Kasumi-1 (cell line): ENCODE data around the gene CTAG2.
A peak's percentile ranks its signal among the peaks of the same experiment; 100 is the strongest.
"Not testable (repeated sequence)": the region's sequence is repeated elsewhere in the genome, so short reads cannot be mapped to it uniquely, and the experiment has no call there.

Experiments used
- DNase-seq, 2 experiments: peaks; one replicate each; lab custom pipeline; 2025; lab: John Stamatoyannopoulos, UW

Gene CTAG2

DNA sequence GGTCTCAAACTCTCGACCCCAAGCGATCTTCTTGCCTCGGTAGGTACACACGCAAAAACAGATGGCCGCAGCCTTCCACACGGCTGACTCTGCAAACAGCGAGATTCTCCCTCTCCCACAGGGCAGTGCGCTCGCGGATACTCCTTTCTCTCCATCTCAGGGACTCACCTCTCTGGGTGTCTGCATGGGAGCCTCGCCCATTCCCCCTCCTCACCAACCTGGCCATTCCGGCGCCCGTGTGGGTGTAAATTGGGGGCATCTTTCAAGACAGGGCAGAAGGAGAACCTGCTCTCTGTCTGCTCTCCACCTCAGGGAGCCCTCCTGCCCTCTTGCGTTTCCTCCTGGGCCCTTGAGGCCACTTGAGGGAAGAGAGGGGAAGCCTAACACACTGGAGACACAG, 4.4 kb downstream of the CTAG2 start:
- DNase-seq = no peak

DNA sequence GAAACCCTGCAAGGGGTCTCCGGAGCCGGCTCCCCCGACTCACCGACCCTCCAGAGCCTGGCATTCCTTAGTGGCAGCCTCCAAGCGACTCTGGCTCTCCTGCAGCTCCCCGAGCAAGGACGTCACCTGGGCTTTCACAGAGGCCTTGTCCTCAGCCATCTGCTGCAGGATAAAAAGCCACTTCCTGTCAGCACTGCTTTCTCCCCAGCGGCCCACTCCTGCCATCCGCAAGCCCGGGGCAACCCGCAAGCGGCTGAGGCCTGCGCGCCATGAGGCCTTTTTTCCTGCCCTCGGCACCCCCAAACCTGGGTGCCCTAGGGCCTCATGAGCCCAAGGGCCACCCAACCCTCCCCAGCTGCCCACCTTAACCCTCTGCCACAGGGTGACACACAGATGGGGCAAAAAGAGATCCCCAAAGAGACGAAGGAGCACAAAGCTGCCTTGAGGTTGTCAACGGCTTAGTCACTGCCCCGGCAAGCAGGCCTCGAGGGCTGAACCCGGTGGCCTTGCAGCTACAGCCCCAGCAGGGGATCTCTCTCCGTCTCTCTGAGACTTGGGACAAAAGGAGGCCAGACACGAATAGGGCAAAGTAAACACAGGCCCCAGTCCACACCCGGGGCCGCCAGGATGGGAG, 7.5 kb downstream of the CTAG2 start:
- DNase-seq = not testable (repeated sequence)

DNA sequence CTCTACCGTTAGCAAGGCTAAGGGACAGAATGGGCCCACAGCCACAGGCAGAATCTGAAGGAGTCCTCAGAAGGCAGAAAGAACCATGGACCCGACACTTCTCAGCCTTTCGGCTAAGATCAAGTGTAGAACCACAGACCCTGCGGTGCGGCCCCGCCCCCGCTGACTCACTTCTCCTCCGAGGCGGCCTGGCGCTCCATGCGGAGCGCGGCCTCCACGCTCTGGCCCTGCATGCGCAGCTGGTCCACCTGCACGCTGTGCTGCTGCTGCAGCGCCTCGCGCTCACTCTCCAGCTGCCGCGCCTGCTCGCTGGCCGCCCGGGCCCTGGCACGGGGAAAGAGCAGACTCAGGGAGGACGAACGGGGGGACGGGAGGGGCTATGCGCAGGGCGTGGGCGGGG, 9.7 kb downstream of the CTAG2 start:
- not testable (repeated sequence) for DNase-seq

DNA sequence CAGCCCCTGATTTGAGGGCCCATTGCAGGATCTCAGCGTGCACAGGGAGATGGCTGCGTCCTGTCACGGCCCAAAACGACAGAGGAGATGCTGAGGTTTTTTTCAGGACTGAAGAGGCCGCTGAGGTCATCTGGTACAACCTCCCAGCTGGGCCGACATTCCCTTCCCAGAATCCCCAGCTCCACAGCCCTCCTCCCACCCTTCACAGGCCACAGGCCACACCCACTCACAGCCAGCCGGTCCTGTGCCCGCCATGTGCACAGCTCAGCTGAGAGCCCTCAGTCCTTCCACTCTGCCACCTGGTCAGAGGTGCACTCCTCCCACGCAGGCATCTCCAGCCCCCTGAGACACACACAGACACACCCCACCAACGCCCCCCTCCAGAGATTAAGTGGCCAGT, 11.6 kb downstream of the CTAG2 start:
- not testable (repeated sequence) for DNase-seq

DNA sequence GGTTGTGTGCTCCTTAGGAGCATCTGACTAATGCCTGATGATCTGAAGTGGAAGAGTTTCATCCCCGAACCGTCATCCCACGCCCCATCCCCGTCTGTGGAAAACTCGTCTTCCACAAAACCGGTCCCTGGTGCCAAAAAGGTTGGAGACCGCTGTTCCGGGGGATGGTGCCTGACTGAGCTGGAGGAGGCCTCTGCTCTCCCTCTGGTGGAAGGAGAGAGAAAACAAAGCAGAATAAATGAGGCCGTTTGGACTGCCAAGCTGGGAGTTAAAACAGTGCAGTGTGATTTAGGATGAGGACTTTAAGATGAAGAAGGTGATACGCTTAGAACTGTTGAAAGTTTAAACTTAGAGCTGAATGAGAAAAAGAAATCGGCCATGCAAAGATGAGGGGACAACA, 19.7 kb downstream of the CTAG2 start:
- DNase-seq = not testable (repeated sequence)

DNA sequence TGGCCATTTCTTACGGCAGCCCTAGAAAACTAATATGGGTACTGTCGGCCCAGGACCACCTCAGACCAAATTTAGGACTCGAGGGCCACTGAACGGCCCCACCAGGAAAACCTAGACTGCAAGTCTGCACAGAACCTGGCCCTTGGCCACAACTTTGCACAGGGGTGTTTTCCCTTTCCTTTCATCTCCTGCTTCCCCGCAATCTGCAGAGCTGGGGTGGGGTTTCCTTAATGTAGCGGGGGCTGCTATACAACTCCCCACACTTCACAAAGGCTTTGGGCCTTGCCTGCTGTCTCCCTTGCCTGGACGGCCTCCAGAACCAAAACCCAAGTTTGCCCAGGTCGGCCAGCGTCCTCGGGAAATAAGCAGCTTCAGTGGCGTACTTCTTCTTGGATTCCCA, 22.4 kb downstream of the CTAG2 start:
- DNase-seq = not testable (repeated sequence)

DNA sequence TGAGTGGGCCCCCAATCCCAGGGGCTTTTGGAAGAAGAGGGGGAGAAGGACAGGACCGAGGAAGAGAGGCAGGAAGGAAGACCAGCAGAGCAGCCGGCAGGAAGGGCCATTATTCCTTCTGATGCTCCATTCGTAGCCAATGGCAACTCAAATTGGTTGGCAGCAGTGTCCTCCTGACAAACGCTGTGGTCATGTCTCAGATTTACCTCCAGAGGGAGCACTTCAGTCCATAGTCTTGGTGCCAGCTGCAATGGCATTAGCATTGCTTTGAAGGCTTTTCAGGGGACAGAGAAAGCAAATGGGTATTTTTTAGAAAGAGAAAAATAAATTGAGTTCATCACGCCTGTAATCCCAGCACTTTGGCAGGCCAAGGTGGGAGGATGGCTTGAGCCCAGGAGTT, 24.4 kb downstream of the CTAG2 start:
- DNase-seq = not testable (repeated sequence)

DNA sequence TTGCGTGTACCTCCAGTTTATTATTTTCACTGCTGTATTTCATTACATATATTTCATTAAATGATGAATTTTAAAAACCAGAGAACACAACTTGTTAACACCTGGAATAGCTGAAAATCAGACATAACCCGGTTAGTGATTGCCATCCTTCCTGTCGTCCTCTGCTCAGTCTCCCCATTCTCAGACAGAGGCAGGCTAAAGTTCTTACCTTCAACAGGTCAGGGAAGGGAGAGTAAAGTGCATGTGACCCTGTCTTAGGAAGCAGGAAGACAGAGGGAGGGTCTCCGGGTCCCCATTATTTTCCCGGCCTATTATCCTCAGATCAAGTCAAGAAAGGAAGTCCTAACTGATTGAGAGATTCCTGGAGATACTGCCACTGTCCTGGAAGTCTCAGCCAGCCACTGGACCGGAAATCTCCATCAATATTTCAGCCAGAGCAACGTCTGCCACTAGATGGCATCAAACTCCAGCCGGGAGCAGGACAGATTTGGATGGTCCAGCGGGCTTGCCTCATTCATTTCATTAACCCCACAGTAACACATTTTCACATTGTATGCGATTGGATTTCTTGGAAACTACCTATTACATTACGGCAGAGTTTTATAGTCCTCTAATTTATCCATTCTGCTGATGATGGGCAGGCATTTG, 32.5 kb downstream of the CTAG2 start:
- not testable (repeated sequence) for DNase-seq

DNA sequence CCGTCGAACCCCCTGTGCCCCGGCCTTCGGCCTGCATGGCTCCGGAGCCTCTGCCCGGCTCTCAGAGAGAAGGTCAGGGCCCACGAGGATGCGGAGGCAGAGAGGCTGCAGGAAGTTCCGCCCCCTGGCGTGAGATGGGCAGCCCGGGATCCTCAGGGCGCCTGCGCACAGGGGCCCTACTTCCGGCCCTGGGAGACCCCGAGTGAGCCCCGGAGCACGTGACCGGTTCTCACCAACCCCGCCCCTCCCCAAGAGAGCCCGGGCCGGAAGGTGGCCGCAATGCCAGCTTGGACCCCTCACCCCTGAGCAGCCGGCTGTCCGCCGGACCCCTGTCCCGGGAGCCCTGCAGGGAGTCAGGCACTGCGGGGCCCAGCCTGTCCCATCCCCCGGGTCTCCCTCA, 34.2 kb downstream of the CTAG2 start, which contains the start of gene CTAG1B:
Gene CTAG1B, minus strand, starts transcription at position 101 of the 400 bp plus-strand sequence. Its CDS starts 64 bp downstream, at position 37.
- not testable (repeated sequence) for DNase-seq

DNA sequence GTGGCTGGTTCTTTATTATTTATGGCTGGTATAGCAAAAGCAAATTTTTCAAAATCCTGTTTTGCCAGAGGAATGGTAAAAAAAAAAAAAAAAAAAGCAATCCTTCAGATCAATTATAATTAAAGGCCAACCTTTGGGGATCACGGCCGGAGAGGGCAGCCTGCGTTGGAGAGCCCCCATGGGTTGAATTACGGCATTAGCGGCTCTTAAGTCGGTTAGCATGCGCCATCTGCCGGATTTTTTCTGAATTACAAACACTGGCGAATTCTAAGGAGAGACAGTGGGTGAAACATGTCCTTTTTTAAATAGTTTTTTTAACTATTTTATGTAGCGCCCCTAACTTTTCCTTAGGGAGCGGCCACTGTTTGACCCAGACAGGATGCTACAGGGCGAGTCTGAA, 39.8 kb downstream of the CTAG2 start:
- not testable (repeated sequence) for DNase-seq

DNA sequence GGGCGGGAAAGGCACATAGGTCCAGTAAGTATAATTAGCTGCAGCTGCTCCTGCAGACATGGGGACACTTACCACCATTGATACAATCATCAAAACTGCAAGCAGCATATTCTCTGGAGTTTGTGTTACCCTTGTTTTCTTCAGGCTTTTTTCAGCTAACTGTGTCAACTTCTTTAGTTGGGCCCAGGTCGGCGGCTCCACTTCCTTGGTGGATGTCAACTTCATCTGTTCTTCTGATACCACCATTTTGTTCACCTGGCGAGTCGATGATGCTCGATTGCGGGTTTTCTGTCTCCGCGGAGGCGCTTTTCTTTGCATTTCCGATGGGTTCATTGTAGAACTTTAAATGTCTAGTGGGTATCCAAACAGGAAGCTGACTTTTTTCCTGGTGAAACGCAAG, 42.2 kb downstream of the CTAG2 start:
- DNase-seq = not testable (repeated sequence)

DNA sequence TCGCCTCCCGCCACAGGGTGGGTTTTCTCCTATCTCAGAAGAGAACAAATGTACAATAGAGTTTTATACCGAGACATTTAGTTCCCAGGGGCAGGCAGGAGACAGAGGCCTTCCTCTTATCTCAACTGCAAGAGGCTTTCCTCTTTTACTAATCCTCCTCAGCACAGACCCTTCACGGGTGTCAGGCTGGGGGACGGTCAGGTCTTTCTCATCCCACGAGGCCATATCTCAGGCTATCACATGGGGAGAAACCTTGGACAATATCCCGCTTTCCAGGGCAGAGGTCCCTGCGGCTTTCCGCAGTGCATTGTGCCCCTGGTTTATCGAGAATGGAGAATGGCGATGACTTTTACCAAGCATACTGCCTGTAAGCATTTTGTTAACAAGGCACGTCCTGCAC, 44.6 kb downstream of the CTAG2 start:
- DNase-seq = not testable (repeated sequence)

DNA sequence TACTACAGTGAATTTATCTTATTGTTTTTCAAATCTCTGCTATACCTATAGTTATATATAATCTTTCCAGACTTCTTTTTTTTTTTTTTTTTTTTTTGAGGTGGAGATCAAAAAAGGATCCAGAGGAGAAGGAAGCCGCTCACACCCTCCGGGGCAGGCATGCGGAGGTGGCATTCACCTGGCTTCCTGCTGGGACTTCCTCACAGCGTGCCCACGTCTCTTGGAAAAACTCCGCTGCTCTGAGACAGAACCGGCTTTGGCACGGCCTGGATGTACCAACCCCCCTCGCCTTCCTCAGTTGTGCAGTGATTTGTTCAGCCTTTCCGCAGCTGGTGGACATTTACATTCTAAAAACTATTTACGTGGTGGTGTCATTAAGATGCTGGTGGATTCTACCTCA, 45.4 kb downstream of the CTAG2 start:
- not testable (repeated sequence) for DNase-seq

DNA sequence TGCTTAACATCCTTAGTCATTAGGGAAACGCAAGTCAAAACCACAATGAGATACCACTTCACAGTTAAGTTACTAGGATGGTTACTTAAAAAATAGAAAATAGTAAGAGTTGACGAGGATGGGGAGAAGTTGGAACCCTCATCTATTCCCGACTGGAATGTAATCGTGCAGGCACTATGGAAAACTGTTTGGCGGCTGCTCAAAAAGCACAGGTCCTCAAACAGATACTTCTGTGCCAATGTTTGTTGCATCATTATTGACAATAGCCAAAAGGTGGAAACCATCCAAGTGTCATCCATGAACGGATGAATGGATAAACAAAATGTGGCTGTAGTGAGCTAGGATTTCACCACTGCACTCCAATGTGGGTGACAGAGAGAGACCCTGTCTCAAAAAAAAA, 46.0 kb downstream of the CTAG2 start:
- DNase-seq = no peak

DNA sequence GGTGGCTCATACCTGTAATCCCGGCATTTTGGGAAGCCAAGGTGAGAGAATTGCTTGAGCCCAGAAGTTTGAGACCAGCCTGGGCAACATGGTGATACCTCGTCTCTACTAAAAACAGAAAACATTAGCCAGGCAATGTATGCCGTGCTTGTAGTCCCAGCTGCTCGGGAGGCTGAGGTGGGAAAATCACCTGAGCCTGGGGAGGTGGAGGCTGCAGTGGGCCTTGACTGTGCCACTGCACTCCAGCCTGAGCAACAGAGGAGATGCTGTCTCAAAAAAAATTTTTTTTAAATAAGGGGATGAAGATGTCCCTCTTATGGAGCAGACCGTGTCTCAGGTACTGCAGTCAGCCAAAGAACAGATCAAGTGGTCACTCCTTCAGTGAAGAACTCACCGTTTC, 47.8 kb downstream of the CTAG2 start:
- no peak for DNase-seq

DNA sequence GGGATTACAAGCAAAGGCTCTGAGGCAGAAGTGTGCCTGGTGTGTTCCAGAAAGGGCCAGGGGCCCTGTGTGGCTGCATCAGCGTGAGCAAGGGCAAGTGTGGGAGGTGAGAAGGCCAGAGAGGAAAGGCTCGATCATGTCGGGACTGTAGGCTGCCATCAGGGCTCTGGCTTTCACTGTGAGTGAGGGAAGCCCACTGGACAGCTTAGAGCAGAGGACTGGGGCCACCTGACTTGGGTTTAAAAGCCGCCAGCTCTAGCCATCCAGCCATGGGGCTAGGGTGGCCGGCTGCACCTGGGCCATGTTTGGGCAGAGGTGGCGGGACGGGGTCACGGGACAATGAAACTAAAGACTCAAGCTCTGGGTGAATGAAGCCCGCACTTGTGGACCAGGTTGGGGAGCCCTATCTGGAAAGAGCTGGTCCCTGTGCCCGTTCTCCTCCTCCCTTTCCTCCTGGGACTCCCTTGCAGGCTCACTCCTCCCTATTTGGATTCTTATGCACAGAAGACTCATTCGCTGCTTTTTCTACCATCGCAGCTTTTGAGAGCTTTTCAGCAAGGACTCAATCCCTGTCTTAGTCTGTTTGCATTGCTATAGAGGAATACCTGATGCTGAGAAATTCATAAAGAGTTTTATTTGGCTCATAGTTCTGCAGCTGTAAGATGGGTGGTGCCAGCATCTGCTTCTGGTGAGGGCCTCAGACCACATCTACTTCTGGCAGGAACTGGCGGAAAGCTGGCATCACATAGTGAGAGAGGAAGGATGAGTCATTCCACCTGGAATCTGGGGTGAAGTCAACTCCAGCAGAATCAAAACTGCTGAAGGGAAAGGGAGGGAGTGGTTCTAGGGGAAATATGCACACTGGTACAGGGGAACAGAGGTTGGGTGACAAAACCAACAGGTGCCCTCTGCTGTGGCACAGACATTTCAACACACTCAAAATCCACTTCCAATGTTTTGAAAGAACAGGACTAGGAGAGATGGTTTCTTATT, 49.6 kb downstream of the CTAG2 start:
- DNase-seq = peak in 1 of 2 experiments; percentile 8

DNA sequence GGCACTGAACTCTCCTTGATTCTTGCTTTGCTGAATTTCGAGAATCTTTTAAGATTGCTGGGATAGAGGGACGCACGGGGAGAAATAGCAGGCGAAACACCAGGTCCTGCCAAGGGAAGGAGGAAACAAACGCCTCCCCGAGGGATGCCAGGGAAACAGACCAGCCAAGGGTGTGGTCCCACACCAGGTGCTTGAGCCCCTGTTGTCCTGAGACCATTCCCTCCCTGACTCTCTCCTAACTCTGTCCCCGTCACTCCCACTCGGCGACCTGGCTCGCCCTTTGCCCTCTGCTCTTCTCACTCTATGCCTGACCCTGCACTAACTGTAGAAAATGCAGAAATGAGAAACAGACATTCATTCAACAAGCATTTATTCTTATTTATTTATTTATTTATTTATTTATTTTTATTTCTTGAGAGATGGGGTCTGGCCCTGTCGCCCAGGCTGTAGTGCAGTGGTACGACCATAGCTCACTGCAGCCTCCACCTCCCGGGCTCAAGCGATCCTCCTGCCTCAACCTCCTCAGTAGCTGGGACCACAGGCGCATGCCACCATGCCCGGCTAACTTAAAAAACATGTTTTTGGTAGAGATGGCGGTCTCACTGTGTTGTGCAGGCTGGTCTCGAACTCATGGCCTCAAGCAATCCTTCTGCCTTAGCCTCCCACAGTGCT, 50.5 kb downstream of the CTAG2 start:
- no peak for DNase-seq

DNA sequence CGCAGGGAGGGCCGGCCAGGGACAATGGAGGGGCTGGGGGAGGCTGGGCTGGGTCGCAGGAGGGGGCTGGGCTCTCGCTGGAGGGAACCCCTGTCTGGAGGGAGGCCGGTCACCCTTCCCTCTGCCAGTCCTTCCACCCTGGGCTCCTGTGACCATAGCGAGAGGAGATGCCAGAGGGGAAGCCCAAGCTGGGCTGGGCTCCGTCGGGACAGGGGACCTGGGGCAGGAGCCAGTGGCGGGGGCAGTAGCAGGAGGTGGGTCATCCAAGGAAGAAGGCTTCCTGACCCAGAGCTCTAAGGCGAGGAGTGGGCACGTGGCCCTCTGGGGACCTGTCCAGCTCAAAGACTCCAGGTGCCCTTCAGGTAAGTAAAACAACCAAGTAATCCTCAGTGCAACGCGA, 51.2 kb downstream of the CTAG2 start:
- DNase-seq = no peak
